Transverse colon (tissue), 3 donors: ENCODE measurements around the gene CNTNAP2.

Source experiments
- CTCF ChIP-seq, 5 experiments: fragments of 200-600 bp in 3 of 5; fragments of 450-650 bp in 2 of 5; sonication (generic) in 3 of 5; IDR thresholded peaks; 1 replicate in 2 of 5; 2 replicates in 3 of 5; pipeline ENCODE4 v1.5.1; 2016 to 2017; ENCODE audit warnings: antibody characterized with exemption in 5 of 5, inconsistent platforms in 3 of 5, mild to moderate bottlenecking in 2 of 5, moderate library complexity in 1 of 5
- EP300 ChIP-seq: sonication (generic); formaldehyde crosslinking; IDR thresholded peaks from one replicate; pipeline ENCODE4 v1.6.1; 2017; ENCODE audit warnings: antibody characterized with exemption, low read depth

GRCh38 chr7:147570390-147570789 lies 1453.8 kb downstream of the CNTNAP2 start:
- TF ChIP-seq CTCF (IDR thresholded peaks at IDR 0.05): no peak
- TF ChIP-seq EP300: no peak
